ENCODE data around the gene EIF2A.
"Not testable (repeated sequence)": the region's sequence is repeated elsewhere in the genome, so short reads cannot be mapped to it uniquely, and the experiment has no call there.

The EIF2A gene

DNA sequence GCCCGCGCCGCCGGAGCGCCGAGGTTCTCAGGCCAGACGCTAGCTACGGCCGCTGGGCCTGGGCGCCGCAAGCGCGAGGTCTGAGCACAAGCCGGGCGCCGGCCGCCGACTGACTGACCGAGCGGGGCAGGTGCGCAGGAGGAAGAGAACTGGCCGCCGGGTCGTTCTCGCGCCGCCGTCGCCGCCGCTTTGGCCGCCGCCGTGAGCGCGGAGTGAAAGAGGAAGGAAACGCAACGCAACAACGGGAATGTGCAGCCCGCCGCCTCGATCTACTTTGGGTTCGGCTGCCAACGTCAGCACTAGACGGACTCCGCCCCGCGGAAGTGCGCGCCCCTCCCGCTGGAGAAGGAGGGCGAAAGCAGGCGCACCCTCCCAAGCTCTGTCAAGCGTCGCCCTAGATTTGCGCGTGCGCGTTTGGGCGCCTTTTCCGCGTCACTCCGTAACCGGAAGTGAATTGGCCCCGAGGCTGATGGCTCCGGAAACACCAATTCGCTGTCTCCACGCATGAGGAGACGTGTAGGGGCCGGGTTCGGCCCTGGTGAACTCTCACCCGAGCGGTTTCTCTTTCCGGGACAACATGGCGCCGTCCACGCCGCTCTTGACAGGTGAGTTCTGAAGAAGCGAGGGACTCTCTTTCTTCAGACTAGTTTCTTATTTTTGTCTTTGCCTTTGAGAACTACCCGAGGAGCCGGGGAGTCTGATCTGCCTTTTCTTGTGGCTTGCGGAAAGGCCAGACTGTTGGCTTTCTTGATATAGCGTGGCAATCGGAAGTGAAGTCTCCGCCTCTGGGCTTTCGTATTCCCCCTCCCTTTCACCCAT lies at the start of gene EIF2A, which contains the start of gene SERP1:
Gene EIF2A (plus strand): TSS at position 562 of the 819 bp plus-strand sequence. CDS start 16 bp downstream, at position 578.
Gene SERP1 (minus strand): TSS at position 271 of the 819 bp plus-strand sequence. CDS start 361 bp downstream, outside the sequence.
- peak; percentile 99 for DNase-seq (ENCODE audit: low spot score)

DNA sequence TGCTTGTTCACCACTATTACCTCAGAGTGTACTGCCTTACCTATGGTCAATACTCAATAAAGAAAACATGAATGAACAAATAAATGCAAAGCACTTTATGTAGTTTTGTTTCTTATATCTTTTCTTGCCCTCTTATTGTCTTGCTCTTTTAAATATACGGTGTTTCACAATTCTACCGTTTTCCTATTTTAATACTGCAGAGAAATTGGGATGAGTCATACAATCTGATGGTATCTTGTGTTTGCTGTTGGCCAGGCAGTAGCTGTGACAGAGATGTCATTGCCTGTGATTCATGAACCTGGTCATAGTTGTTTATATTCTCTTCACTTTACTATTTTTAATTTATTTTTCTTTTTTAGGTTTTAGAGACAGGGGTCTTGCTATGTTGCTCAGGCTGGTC lies 48.6 kb upstream of the EIF2A start:
- no peak for DNase-seq (ENCODE audit: low spot score)

DNA sequence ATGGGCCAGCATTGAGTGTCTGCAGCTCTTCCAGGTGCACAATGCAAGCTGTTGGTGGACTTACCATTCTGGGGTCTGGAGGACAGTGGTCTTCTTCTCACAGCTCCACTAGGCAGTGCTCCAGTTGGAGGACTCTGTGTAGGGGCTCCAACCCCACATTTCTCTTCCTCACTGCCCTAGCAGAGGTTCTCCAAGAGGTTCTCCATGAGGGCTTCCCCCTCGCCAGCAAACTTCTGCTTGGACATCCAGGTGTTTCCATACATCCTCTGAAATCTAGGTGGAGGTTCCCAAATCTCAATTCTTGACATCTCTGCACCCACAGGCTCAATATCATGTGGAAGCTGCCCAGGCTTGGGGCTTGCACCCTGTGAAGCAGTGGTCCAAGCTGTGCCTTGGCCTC lies 45.6 kb upstream of the EIF2A start:
- not testable (repeated sequence) for DNase-seq (ENCODE audit: low spot score)

DNA sequence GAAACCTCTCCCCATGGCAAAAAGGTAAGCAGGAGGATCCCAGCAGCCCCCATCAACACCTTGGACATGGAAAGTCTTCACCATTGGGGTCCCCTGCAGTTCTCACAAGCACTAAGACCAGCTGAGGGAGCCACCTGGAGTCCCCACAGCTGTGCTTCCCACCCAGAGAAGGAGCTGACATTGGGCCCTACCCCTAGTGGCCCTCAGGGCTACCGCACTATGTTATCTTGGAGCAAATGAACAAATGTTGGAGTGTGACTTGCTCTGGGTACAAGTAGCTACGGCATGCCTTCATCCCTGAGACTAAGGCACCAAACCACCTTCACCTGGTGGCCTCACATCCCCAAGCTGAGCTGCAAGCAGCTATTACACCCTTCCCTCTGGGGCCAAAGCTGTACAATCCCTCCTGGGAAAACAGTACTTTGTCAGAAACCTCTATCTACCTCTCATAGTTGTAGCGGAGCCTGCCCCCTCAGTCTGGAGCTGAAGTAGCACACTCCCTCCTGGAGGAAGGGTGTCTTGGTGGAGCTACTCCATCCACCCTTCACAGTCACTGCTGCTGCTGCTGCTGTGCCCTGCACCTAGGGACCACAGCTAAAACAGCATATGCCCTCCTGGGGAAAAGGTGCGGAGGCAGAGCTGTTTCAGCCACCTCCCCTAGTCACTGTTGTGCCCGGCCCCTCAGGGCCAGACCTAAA lies 43.0 kb upstream of the EIF2A start:
- no peak for DNase-seq (ENCODE audit: low spot score)

DNA sequence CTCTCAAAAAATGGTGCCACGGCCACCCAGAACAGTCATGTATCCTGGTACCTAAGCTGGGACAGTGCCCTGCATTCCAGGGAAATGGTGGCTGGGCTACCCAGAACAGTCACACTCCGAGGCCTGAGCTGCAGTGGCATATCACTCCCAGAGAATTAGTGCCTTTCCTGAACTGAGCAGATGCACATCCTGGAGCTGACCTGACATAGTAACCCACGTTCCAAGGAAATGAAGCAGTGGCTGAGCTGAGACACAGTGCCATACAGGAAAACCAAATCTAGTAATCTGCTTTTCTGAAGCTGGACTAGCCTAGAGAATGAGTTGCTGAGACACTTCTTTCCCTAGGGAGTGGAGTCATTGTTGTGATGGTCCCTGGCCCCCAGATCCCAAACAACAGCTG lies 42.1 kb upstream of the EIF2A start:
- no peak for DNase-seq (ENCODE audit: low spot score)

DNA sequence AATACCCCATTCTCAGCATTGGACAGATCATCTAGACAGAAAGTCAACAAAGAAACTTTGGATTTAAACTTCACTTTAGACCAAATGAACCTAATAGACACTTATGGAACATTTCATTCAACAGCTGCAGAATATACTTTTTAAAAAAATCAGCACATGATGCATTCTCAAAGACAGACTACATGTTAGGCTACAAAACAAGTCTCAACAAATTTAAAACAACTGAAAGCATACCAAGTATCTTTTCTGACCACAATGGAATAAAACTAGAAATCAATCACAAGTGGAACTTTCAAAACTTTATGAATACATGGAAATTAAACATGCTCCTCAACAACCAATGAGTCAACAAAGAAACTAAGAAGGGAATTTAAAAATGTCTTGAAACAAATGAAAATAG lies 38.2 kb upstream of the EIF2A start:
- no peak for DNase-seq (ENCODE audit: low spot score)

DNA sequence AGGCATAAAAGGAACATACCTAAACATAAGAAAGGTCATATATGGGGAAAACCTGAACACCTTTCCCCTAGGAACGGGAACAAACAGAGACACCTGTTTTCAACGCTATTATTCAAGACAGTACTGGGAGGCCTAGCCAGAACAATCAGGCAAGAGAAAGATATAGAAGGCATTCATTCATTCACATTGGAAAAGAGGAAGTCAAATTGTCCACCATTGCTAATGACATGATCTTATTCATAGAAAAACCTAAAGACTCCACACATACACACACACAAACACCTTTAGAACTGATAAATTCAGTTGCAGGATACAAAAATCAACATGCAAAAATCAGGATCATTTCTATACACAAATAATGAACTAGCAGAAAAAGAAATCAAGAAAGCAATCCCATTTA lies 36.8 kb upstream of the EIF2A start:
- no peak for DNase-seq (ENCODE audit: low spot score)

DNA sequence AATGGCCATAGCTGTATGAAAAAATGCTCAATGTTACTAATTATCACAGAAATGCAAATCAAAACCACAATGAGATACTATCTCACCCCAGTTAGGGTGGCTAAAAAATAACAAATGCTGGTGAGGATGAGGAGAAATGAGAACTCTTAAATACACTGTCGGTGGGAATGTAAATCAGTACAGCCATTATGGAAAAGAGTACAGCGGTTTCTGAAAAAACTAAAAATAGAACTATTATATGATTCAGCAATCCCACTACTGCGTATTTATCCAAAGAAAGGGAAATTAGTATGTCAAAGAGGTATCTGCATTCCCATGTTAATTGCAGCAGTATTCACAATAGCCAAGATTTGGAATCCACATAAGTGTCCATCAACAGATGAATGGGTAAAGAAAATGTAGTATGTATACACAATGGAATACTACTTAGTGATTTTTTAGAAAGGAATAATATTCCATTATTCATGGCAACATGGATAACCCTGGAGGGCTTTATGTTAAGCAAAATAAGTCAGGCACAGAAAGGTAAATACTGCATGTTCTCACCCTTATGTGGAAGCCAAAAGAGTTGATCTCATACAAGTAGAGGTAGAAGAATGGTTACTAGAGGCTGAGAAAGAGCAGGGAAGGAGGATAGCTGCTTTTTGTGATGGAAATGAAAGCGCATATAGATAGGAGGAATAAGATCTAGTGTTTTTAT lies 35.3 kb upstream of the EIF2A start:
- no peak for DNase-seq (ENCODE audit: low spot score)

DNA sequence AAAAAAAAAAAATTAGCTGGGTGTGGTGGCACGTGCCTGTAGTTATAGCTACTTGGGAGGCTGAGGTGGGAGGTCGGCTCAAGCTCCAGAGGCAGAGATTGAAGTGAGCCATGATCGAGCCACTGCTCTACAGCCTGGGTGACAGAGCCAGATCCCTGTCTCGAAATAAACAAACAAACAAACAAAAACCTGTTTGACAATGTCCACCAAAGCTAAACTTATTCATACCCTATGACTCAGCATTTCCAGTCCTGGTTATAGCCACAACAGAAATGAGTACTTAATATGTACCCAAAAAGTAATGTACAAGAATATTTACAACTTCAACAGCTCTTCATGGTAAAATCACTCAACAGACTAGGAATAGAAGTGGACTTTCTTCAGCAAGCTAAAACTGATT lies 31.4 kb upstream of the EIF2A start:
- no peak for DNase-seq (ENCODE audit: low spot score)

DNA sequence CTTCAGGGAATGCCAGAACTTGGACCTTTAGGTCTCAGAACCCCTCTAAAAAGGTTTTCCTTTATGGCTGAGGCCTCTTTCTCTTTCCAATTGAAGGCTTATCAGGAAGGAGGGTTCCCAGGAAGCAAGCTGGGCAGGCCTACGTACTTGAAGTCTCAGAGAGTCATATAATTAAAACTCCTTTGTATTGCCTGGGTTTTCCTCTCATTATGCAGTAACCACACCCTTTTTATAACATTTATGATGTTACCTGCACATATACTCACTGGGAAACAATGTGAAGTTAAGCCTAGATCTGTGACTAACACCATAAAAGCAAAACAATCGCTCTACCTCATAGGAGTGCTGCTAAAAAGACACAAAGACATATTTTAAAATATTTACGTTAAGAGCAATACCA lies 27.6 kb upstream of the EIF2A start:
- no peak for DNase-seq (ENCODE audit: low spot score)

DNA sequence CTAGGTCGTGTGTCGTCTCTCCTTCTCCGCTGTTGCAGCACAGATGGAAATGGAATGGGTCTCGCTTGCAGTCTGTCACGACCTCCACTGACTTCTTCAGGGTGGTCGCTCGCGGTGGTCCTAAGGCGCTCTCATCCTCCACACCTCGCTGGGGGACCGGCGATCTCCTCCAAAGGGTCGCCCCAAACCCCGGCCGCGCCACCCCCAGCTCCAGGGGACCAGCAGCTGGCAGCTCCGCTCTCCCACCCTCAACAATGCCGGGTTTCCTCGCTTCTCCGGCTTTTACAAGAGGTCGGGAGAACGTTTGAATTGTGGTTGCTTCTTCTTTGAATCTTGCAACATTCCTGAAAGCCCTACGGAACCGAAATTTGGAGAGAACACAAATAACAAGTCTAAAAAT lies 26.2 kb upstream of the EIF2A start:
- DNase-seq (ENCODE audit: low spot score), result no peak

DNA sequence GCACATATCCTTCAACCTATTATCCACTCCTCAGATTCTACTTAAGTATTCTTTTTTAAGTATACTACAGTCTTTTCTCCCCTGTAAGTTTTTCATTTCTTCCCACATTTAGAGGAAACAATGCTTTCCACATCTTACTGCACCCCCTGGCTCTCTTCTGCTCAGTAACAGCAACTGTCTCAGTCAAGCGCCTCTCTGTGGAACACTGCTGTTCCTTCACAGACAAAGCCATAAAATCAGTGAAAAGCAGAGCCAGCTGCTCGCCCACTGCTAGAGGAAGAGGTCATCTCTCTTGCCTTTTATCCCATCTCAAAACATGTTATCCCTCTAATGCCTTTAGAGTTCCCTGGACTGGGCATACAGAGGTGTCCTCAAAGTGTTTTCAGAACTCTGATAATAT lies 25.1 kb upstream of the EIF2A start:
- no peak for DNase-seq (ENCODE audit: low spot score)

DNA sequence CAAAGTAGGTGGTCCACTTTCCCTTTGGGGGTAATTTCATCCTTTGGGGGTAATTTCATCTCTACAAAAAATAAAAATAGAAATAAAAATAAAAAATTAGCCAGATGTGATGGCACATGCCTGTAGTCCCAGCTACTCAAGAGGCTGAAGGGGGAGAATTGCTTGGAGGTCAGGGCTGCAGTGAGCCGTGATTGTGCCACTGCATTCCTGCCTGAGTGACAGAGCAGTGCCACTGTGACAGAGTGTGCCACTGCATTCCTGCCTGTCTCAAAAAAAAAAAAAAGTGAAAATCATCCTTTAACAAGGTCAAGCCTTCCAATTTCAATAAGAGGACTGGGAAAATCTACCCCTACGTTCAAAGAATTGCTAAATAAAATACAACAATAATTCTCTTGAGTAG lies 23.0 kb upstream of the EIF2A start:
- DNase-seq (ENCODE audit: low spot score), result no peak

DNA sequence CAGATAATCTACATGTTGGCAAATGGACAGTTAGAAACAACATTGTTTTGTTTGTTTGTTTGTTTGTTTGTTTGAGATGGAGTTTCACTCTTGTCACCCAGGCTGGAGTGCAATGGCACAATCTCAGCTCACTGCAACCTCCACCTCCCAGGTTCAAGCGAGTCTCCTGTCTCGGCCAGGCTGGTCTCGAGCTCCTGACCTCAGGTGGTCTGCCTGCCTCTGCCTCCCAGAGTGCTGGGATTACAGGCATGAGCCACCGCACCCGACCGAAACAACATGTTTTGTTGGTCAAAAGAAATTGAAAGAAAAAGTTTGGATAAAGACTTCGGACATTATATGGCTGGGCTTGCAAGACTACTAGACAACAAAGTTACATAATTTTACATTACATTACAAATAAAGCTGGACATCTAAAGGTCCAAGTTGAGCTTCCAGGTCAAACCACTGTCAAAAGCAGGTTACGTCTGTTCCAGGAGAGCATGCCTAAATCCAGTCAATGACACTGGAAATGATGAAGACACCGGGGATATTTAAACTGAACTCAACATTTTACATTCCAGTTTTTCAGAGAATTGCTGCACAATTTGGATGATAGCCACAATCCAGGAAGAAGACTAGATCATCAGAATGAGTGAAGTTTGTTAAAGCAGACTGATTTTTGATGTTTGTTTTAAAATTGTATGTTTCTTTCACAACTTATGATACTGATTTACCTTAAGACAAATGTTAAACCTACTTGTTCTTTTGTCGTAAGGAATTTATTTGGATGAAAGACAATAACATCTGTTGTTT lies 18.9 kb upstream of the EIF2A start:
- no peak for DNase-seq (ENCODE audit: low spot score)

DNA sequence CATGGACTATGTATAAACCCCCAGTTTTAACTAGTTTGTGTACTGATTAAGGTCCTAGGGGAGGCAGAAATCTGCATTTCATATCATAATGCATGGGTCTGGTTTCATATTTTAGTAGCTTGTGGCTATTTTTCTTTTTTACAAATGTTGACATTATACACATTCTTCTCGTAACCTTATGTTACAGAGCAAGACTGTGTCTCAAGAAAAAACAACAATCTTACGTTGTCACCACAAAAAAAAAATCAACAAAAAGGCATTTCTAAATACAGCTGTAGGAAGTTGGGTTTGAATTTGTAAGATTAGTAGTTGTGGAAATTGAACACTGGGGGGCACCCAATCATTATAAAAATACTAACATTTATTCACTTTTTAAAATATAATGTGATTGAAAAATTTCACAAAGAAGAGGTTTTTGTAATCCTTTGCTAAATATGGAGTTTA lies 18.2 kb upstream of the EIF2A start:
- no peak for DNase-seq (ENCODE audit: low spot score)

DNA sequence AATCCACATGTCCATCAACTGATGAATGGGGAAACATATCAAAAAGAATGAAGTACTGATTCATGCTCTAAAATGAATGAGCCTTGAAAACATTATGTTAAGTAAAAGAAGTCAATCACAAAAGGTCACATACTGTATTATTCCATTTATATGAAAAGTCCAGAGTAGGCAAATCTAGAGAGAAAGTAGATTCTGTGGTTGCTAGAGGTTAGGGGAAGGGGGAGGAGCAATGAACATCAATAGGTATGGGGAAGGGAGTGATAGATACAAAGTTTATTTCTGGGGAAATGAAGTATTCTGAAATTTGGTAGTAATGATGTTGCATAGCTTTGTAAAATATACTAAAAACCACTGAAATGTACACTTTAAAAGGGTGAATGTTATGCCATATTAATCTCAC lies 14.8 kb upstream of the EIF2A start:
- DNase-seq (ENCODE audit: low spot score), result no peak

DNA sequence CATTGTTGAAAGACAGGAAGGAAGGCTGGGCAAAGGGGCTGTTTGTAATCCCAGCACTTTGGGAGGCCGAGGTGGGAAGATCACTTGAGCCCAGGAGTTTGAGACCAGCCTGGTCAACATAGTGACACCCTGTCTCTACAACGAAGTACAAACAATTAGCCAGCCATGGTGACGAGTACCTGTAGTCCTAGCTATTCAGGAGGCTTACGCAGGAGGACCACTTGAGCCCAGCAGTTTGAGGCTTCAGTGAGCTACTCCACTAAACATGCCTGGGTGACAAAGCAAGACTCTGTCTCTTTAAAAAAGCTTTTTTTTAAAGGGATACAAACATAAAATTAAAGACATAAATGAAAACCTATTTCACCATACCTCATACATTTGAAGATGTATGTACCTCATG lies 11.4 kb upstream of the EIF2A start:
- DNase-seq (ENCODE audit: low spot score), result no peak

DNA sequence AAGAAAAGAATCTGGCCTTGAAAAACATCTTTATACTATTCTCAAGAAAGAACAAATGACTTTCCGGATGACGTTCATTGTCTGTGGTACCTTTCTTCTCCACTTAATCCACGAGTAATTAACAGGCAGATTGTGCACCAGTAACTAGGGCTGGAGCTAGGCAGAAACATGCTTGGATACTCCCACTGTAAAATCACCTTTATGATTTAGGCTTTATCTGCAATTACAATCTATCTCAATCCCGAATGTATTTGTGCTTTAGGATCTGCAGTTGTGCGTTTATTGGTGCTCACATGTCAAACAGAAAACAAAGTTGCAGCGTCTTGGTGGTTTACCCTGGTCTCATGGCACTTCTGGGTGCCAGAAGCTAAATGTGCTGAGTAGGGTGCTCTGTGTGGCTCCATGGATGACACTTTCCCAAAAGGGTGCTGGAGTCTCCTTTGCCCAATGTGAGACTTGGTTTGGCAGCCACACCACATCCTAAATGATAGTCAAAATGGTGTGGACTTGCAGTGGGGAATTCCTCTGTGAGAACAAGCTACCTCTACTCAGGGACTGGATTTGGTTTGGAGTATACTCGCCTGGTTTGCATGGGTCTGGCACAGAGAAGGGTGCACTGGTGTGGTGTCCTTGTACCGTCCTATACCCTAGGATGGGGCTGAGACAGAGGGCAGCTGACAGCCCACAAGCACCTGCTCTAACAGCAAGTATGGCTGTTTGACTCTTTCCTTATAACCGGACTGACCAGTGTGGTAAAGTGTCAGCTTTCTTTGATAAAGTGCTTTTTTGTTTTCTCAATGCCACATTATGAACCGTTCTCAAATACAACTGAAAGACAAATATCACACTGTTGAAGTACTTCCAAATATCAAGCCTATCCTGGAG lies 8.0 kb upstream of the EIF2A start:
- no peak for DNase-seq (ENCODE audit: low spot score)

DNA sequence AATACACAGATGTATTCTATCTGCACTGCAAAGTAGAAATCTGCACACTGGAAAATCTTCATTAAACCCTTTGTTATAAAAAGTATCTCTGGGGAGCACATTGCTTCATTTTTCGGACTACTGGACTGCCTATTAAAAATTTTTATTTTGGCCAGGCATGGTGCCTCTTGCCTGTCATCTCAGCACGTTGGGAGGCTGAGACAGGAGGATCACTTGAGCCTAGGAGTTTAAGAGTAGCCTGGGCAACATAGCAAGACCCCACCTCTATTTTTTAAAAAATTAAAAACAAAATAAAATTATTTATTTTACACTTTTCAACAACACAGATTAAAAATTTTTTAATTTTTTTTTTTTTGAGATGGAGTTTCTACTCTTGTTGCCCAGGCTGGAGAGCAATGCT lies 6.3 kb upstream of the EIF2A start:
- no peak for DNase-seq (ENCODE audit: low spot score)

DNA sequence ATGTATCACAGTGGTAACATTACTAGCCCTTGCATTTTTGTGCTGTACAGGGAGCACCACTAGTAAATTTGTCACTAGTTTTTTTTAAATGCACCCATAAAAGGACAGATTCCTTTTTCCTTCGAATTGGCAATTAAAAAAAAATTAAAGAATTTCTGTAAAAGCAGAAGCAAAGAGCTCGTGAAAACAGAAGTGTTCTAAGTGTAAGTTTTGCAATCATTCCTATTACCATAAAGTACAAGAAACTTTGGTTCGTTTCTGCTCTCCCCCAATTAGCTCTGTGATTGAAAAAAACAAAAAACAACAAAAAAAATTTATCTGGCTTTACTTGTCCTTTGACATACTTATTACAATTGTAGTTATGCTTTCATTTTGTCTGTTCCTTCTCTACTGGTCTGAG lies 5.6 kb upstream of the EIF2A start:
- no peak for DNase-seq (ENCODE audit: low spot score)

DNA sequence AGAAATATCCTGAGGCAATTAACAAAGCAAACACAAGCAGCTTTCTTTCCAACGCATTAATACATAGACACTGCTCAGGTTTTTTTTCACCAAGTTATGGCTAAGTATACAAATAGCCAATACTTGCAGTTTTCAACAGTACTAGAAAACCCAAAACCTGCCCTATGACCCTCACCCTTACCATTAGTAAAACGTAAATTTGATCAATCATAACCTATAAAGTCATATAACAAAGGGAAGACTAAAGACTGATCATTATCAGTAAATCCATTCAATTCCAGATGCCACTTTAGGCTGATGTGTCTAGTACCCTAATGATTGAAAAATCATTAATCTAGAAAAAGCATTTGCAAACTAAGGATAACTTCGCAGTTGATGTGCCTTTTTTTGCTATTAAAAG lies 3.5 kb upstream of the EIF2A start:
- DNase-seq (ENCODE audit: low spot score), result no peak
